Loucy (cell line): ENCODE data around the gene BCL2L1.

Experiments
- EZH2phosphoT487 ChIP-seq: fragments of 200-600 bp; IDR thresholded peaks from 2 replicates; pipeline ENCODE4 v1.6.1; 2018; ENCODE audit warnings: antibody characterized with exemption, mild to moderate bottlenecking, moderate library complexity, borderline replicate concordance
- TF ChIP-seq, protein P1 (sequence below): fragments of 200-600 bp; sonication (generic); conservative IDR thresholded peaks from 2 replicates; pipeline ENCODE4 v1.5.1; 2014; ENCODE audit warnings: mild to moderate bottlenecking, antibody characterized with exemption, low read length

- TF ChIP-seq, protein P1, sequence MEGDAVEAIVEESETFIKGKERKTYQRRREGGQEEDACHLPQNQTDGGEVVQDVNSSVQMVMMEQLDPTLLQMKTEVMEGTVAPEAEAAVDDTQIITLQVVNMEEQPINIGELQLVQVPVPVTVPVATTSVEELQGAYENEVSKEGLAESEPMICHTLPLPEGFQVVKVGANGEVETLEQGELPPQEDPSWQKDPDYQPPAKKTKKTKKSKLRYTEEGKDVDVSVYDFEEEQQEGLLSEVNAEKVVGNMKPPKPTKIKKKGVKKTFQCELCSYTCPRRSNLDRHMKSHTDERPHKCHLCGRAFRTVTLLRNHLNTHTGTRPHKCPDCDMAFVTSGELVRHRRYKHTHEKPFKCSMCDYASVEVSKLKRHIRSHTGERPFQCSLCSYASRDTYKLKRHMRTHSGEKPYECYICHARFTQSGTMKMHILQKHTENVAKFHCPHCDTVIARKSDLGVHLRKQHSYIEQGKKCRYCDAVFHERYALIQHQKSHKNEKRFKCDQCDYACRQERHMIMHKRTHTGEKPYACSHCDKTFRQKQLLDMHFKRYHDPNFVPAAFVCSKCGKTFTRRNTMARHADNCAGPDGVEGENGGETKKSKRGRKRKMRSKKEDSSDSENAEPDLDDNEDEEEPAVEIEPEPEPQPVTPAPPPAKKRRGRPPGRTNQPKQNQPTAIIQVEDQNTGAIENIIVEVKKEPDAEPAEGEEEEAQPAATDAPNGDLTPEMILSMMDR, result no peak
- TF ChIP-seq EZH2phosphoT487, result no peak
Measured at GRCh38 chr20:31698243-31698802, 24.3 kb downstream of the BCL2L1 start.
